Measurements from ENCODE around the gene GUCY1A2. TPM values are rescaled to one million over a fixed set of nuclear protein-coding genes. Genes with fewer than 3 reads are reported as not detected.

GUCY1A2 gene
- total RNA-seq, 2 donors from 2014 or later = 0.13 TPM; not detected in 1

DNA sequence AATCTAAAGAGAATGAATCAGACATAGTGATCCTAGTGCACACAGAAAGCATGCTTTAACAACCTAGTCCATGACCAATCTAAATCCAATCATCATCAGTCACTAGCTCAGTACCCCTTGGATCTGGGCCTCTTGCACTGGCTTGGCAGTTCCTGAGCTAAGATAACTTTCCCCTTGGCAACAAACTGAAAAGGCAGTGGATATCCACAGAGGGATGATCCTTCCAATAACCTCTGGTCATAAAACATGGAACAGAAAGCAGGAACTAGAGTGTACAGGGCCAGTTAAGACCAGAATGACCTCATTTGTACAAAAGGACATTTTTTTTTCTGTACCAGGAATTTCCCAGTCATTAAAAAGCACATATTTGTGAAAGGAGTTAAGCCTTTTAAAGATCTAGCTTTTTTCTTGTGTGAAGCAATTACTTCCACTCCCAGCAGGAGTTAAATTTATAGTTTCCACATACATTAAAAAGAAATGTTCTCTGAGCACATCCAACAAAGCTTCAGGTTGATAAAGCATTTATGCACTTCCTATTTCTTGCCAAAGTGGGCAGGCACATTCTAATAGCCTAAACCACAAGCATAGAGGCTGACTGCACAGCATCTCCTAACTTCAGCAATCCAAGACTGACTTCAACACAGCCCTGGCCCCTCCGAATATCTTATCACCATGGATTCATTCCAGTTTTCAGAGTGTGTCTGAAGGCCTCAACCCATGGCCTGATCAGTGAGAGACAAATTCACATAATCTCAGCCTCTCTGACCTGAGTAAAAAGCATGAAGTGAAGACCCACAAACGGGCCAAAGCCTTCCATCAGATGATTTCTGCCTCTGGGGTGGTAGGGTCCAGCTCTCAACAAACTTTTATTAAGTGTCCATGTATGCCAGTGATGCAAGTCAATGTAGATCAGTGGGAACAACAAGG lies 29.9 kb downstream of the GUCY1A2 start:
- DNase-seq (no peak), ATAC-seq (no peak)
- Mint-ChIP-seq H3K36me3 (ENCODE audit: low read depth) (no peaks in the 10 kb centered on the region), H3K4me3 (no peak overlapping the region), H3K27ac (no peak overlapping the region), H3K4me1 (no peaks in the 10 kb centered on the region), H3K27me3 (no peaks in the 10 kb centered on the region)
- H3K9me3 ChIP-seq (ENCODE audit: control insufficient read depth, low read length, poor library complexity, severe bottlenecking) = no peaks in the 10 kb centered on the region

DNA sequence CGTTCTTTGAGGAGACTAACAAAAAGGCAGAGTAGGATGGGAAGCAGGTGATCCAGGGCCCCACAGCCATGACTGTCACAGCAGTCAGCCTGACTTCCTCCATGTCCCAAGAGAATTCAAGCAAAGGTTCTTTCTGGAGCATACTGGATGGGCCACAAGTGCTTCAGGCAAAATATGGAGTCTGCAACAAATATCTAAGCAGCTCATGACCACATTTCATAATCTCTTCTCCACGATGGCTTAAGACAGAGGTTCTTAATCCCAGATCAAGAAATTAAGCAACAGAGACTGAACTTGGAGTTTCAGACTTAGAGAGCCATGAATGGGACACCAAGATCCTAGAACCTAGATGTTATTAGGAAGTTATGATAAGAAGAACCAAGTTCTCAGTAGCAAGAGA lies 31.6 kb downstream of the GUCY1A2 start:
- no peak for DNase-seq
- no peak for ATAC-seq
- H3K27ac Mint-ChIP-seq = no peak overlapping the region
- H3K27me3 Mint-ChIP-seq = no peaks in the 10 kb centered on the region
- H3K4me1 Mint-ChIP-seq = no peaks in the 10 kb centered on the region
- no peaks in the 10 kb centered on the region for H3K9me3 ChIP-seq (ENCODE audit: control insufficient read depth, low read length, poor library complexity, severe bottlenecking)
- H3K4me3 Mint-ChIP-seq = no peak overlapping the region
- no peaks in the 10 kb centered on the region for H3K36me3 Mint-ChIP-seq (ENCODE audit: low read depth)

DNA sequence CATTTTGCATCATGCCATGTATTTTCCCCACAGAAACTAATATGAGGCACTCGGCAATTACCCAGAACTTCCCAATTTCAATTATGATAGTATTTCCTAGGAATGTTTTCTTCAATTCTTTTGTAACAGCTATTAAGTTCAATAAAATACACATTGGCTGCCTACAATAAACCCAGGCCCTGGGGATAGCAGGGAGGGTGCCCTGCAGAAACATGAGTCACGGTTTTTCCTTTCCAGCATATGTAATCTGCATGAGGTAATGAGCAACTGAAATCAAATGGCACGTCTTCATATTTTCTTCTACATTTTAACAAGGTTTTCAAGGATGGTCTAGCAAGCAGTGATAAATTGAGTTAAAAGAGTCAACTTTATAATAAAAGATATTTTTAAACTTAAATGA lies 32.0 kb downstream of the GUCY1A2 start:
- no peak overlapping the region for H3K4me3 Mint-ChIP-seq

DNA sequence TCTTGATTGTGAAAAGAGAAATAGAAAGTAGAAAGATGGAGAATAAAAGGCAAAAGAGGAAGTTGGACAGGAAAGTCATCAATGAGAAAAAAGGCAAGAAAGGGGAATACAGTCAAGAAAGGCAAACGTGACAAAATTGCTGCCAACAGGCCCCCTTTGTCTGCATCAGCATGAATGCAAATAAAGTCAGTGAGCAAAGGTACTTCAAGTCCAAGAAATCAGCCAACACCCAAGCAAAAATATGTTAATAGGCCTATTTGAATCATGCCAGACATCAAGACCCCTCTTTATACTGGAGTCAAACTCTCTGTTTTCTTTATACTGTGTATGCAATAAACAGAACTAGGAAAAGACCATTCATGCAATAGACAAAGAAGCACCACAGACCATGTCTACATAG lies 34.3 kb downstream of the GUCY1A2 start:
- H3K36me3 Mint-ChIP-seq (ENCODE audit: low read depth) = no peaks in the 10 kb centered on the region
- ATAC-seq = no peak
- no peak for DNase-seq
- H3K4me1 Mint-ChIP-seq = no peaks in the 10 kb centered on the region
- H3K4me3 Mint-ChIP-seq = no peak overlapping the region
- no peak overlapping the region for H3K27ac Mint-ChIP-seq
- no peaks in the 10 kb centered on the region for H3K9me3 ChIP-seq (ENCODE audit: control insufficient read depth, low read length, poor library complexity, severe bottlenecking)
- no peaks in the 10 kb centered on the region for H3K27me3 Mint-ChIP-seq

More for the DNA sequence above, 32.0 kb downstream of the GUCY1A2 start:
- DNase-seq = no peak
- Mint-ChIP-seq H3K4me1 (no peaks in the 10 kb centered on the region), H3K36me3 (ENCODE audit: low read depth) (no peaks in the 10 kb centered on the region), H3K27ac (no peak overlapping the region), H3K27me3 (no peaks in the 10 kb centered on the region)
- ATAC-seq = no peak
- no peaks in the 10 kb centered on the region for H3K9me3 ChIP-seq (ENCODE audit: control insufficient read depth, low read length, poor library complexity, severe bottlenecking)

DNA sequence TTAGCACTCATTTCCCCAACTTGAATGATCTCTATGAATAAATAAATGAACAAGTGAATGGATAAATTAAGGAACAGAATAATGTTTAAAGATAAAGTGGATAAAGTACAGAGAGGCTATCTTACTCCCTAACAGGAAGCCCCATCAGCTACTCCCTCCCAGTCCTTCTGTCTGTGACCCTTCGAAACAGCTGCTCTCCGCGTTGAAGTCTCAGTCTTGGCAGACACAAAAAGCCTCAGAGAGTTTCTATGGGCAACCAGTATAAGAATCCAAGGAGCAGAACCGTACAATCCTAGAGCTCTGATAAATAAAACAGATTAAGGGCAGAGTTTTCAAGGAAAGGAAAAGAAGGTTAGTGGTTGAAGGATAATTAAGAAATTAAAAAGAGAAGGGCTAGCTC lies 35.0 kb downstream of the GUCY1A2 start:
- DNase-seq = no peak
- no peak for ATAC-seq
- H3K9me3 ChIP-seq (ENCODE audit: control insufficient read depth, low read length, poor library complexity, severe bottlenecking) = no peaks in the 10 kb centered on the region
- no peaks in the 10 kb centered on the region for H3K36me3 Mint-ChIP-seq (ENCODE audit: low read depth)
- no peak overlapping the region for H3K27ac Mint-ChIP-seq
- no peak overlapping the region for H3K4me3 Mint-ChIP-seq
- H3K27me3 Mint-ChIP-seq = no peaks in the 10 kb centered on the region
- no peaks in the 10 kb centered on the region for H3K4me1 Mint-ChIP-seq

DNA sequence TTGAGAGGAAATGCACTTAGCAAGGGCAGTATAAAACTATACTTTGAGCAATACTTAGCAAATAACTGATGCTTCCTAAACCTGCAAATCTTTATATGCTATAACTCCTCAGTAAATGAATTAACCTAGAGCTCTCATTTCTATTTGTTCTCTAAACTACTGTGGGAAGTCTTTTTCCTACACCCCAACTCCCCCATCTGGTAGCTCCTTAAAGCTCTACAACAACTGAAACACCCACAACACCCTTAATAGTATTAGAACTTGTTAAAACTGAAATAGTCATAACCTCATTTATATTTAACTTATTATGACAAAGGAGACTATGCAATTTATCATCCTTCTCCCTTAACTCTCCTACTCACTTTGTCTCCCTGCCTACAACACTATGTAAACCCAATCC lies 43.4 kb downstream of the GUCY1A2 start:
- H3K27ac Mint-ChIP-seq = no peak overlapping the region
- DNase-seq = no peak
- no peaks in the 10 kb centered on the region for H3K4me1 Mint-ChIP-seq
- no peak overlapping the region for H3K4me3 Mint-ChIP-seq
- H3K27me3 Mint-ChIP-seq = no peaks in the 10 kb centered on the region
- H3K36me3 Mint-ChIP-seq (ENCODE audit: low read depth) = no peaks in the 10 kb centered on the region
- no peaks in the 10 kb centered on the region for H3K9me3 ChIP-seq (ENCODE audit: control insufficient read depth, low read length, poor library complexity, severe bottlenecking)
- ATAC-seq = no peak

DNA sequence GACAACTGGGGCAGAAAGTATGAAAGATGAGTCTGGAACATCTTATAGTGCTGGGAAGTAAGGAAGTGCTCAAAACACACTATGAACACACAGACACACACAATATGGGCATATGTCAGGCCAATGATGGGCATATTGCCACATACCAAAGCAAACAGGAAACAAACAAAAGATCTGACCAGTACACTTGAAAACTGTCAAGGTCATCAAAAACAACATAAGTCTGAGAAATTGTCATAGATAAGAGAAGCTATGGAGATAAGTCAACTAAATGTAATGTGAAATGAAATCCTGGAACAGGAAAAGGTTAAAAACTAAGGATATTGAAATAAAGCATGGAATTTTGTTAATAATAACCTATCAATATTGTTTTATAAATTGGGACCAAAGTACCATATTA lies 46.4 kb downstream of the GUCY1A2 start:
- no peak for DNase-seq
- Mint-ChIP-seq H3K27ac (no peak overlapping the region), H3K36me3 (ENCODE audit: low read depth) (no peaks in the 10 kb centered on the region), H3K27me3 (no peaks in the 10 kb centered on the region), H3K4me1 (no peaks in the 10 kb centered on the region), H3K4me3 (no peak overlapping the region)
- H3K9me3 ChIP-seq (ENCODE audit: control insufficient read depth, low read length, poor library complexity, severe bottlenecking) = no peaks in the 10 kb centered on the region
- no peak for ATAC-seq

DNA sequence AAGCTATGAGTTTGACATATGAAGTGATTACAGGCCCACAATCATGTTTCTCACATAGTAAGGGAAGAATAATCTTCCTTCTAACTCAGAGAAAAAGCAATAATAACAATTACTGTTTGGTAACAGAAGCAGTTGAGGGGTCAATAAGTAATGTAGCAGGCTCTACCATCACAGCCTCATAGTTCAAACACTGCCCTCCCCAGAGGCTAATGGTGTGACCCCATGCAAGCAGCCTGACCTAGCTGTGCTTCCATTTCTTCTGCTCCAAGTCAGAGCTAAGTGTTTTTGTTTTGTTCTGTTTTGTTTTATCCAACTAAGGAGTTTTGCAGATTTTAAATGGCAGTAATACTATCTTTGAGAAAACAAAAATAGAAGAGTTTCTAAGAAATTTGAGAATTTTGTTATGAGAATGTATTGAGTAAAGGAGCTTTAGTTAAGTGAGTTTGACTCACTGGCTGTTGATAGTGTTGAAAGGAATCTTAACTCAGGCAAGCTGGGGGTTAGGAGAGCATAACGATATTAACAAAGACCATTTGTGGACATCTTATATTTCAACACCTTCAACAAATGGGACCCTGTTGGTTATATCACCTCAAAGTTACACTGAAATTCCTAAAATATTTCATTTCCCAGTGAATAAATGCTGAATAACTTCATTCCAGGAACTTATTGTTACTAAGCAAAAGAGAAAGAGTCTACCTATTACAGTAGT lies 48.5 kb downstream of the GUCY1A2 start:
- no peak overlapping the region for H3K4me3 Mint-ChIP-seq
- no peaks in the 10 kb centered on the region for H3K4me1 Mint-ChIP-seq

DNA sequence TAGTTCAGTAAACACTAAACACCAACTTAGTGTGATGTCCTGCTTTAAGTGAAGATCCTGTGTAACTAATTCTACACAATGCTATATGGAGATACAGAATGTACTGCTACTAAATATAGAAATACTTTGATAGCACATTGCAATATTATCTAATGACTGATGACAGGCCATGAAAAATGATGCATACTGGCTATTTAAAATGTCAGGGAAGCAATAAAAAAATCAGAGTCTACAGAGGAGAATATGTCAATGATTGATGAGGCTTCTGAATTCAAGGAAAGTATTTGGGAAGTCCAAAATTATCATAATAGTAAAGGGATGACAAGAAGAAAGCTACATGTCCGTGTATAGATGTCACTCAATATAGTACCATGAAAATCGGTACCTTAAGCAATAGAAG lies 55.3 kb downstream of the GUCY1A2 start:
- DNase-seq (no peak), ATAC-seq (no peak)
- H3K4me3 Mint-ChIP-seq = no peak overlapping the region
- no peaks in the 10 kb centered on the region for H3K9me3 ChIP-seq (ENCODE audit: control insufficient read depth, low read length, poor library complexity, severe bottlenecking)
- H3K4me1 Mint-ChIP-seq = no peaks in the 10 kb centered on the region
- no peaks in the 10 kb centered on the region for H3K36me3 Mint-ChIP-seq (ENCODE audit: low read depth)
- no peak overlapping the region for H3K27ac Mint-ChIP-seq
- no peaks in the 10 kb centered on the region for H3K27me3 Mint-ChIP-seq

More for the DNA sequence above, 48.5 kb downstream of the GUCY1A2 start:
- no peaks in the 10 kb centered on the region for H3K9me3 ChIP-seq (ENCODE audit: control insufficient read depth, low read length, poor library complexity, severe bottlenecking)
- no peak overlapping the region for H3K27ac Mint-ChIP-seq
- no peaks in the 10 kb centered on the region for H3K36me3 Mint-ChIP-seq (ENCODE audit: low read depth)
- DNase-seq (no peak), ATAC-seq (no peak)
- no peaks in the 10 kb centered on the region for H3K27me3 Mint-ChIP-seq

DNA sequence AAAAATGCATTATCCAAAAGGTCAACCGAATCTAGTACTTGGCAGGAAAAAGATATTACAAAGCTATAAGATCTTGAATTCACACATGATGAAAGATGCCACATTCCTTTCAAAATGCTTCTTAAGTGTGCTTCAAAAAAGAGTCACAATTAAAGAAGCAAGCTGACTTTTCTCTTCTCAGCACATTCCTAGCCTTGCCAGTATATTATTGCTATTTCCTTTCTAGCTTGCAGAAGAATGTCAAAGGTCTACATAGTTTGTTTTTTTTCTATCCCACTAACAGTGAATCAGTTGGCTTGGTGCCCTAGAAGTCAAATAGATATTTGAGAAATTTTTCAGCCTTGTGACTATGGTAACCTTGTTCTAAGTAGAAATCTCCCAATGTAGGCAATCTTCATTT lies 56.8 kb downstream of the GUCY1A2 start:
- no peak overlapping the region for H3K27ac Mint-ChIP-seq
- ATAC-seq (no peak), DNase-seq (no peak)
- no peaks in the 10 kb centered on the region for H3K9me3 ChIP-seq (ENCODE audit: control insufficient read depth, low read length, poor library complexity, severe bottlenecking)
- H3K36me3 Mint-ChIP-seq (ENCODE audit: low read depth) = no peaks in the 10 kb centered on the region
- no peak overlapping the region for H3K4me3 Mint-ChIP-seq
- no peaks in the 10 kb centered on the region for H3K4me1 Mint-ChIP-seq
- no peaks in the 10 kb centered on the region for H3K27me3 Mint-ChIP-seq

DNA sequence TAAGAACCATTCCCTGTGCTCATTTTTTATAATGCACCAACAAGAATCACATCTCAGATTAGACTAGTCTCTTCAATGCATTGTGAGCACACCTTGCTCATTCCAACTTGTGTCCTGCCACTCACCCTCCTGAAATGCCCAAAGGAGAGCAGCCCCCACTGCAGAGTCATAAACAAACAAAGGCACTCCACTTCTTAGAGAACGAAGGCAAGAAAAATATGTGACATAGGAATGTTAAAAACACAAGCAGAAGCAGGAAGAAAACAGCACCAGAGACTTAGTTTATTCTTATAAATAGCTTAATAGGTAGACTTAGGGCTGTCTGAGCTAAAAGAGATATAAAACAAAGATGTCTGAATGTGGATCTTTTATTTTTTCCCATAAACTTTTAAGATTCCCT lies 57.2 kb downstream of the GUCY1A2 start:
- DNase-seq (no peak), ATAC-seq (no peak)
- Mint-ChIP-seq H3K4me3 (no peak overlapping the region), H3K27me3 (no peaks in the 10 kb centered on the region), H3K27ac (no peak overlapping the region), H3K36me3 (ENCODE audit: low read depth) (no peaks in the 10 kb centered on the region), H3K4me1 (no peaks in the 10 kb centered on the region)
- no peaks in the 10 kb centered on the region for H3K9me3 ChIP-seq (ENCODE audit: control insufficient read depth, low read length, poor library complexity, severe bottlenecking)

DNA sequence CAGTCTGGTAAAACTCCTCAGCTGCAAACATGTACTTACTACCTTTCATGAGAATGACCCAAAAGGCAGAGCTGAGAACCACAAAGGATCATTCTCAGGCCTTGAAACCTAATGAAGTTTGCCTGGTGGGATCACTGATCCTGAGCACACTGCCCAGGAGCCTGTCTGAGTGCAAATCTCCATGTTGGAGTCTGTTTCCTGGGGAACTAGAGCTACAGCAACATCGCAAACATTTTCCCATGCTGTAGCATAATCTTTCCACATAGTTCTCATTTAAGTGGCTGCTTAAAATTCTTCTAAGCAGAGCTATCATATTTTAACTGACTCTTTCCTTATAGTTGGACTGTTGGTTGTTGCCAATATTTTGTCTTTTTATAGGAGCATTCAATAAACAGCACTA lies 58.5 kb downstream of the GUCY1A2 start:
- H3K4me1 Mint-ChIP-seq = no peaks in the 10 kb centered on the region
- no peak overlapping the region for H3K27ac Mint-ChIP-seq
- DNase-seq = no peak
- ATAC-seq = no peak
- H3K4me3 Mint-ChIP-seq = no peak overlapping the region
- H3K36me3 Mint-ChIP-seq (ENCODE audit: low read depth) = no peaks in the 10 kb centered on the region
- no peaks in the 10 kb centered on the region for H3K27me3 Mint-ChIP-seq
- H3K9me3 ChIP-seq (ENCODE audit: control insufficient read depth, low read length, poor library complexity, severe bottlenecking) = no peaks in the 10 kb centered on the region

DNA sequence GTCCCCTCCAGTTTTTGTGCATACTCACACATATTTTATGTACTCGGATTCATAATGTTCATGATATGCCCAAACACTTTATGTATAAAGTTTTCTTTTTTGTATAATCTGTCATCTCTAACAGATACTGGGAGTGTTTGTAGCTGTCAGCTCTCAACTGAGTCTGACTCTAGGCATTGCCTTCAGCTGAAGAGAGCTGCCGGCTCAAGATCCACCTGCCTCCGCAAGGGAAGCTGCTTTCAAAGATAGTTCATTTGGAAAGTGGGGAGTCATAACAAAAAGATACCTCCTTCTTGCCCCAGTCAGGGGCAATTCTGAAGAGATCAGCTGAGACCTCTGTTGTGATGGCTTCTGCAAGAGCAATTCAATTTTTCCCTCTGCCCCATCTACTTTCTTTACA lies 58.9 kb downstream of the GUCY1A2 start:
- H3K4me3 Mint-ChIP-seq = no peak overlapping the region
- H3K4me1 Mint-ChIP-seq = no peaks in the 10 kb centered on the region
- DNase-seq = no peak

More for the DNA sequence above, 58.9 kb downstream of the GUCY1A2 start:
- Mint-ChIP-seq H3K36me3 (ENCODE audit: low read depth) (no peaks in the 10 kb centered on the region), H3K27me3 (no peaks in the 10 kb centered on the region), H3K27ac (no peak overlapping the region)
- ATAC-seq = no peak
- no peaks in the 10 kb centered on the region for H3K9me3 ChIP-seq (ENCODE audit: control insufficient read depth, low read length, poor library complexity, severe bottlenecking)

All from T-helper 17 cell (primary cell).